ELR (cell line): ENCODE measurements around the gene FOXF1.
A peak's percentile ranks its signal among the peaks of the same experiment; 100 is the strongest.

Experiments used
- DNase-seq: peaks from one replicate; pipeline ENCODE4 v3.0.0-alpha.2; 2015; ENCODE audit warnings: low read depth

Gene FOXF1

DNA sequence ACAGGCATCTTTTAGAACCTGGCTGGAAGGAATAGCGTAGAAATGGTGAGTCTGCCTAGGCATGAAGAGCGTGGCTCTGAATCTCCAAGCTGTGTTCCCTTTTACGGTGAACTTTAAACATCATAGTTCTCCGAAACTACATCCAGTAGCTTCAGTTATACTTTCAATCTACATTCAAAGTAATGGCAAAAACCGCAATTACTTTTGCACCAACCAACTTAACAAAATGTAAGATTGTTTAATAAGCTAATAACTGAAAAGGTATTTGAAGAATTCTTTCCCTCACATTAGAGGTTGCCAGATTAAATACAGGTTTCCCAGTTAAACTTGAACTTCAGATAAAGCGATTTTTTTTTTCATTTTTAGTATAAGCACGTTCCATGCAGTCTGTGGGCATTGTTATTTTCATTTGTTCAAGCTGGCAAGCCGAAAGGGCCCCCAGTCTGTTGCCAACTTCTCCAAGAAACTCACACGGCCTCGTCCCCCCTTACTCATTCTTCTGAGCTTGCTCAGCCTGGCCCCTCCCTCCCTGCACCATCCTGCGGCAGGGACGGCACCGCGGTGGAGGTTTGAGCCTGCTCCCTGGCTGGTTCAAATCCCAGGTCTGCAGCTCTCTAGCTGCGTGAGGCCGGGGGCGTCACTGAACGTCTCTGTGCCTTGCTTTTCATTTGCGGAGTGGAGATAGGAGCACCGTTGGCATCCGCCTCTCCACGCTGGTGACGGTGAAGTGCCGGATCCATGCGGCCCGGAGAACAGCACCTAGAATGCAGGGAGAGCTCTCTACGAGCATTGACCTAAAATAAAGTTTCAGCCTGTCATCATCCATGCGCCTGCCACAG lies 48.2 kb downstream of the FOXF1 start:
- DNase-seq = no peak

- DNase-seq = no peak
Observed at GRCh38 chr16:86559802-86560305, 49.5 kb downstream of the FOXF1 start.

DNA sequence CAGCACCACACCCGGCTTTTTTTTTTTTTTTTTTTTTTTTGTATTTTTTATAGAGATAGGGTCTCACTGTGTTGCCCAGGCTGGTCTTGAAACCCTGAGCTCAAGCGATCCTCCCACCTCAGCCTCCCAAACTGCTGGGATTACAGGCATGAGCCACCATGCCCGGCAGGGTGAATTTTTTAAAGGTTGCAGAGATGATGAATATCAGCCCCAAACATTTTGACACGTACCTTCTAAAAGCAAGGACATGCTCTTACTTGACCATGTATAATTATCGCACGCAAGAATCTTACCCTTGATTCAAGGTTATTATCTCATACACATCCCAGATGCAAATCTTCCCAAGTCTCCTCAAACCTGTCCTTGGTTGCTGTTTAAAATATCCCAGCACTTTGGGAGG lies 52.0 kb downstream of the FOXF1 start:
- no peak for DNase-seq

DNA sequence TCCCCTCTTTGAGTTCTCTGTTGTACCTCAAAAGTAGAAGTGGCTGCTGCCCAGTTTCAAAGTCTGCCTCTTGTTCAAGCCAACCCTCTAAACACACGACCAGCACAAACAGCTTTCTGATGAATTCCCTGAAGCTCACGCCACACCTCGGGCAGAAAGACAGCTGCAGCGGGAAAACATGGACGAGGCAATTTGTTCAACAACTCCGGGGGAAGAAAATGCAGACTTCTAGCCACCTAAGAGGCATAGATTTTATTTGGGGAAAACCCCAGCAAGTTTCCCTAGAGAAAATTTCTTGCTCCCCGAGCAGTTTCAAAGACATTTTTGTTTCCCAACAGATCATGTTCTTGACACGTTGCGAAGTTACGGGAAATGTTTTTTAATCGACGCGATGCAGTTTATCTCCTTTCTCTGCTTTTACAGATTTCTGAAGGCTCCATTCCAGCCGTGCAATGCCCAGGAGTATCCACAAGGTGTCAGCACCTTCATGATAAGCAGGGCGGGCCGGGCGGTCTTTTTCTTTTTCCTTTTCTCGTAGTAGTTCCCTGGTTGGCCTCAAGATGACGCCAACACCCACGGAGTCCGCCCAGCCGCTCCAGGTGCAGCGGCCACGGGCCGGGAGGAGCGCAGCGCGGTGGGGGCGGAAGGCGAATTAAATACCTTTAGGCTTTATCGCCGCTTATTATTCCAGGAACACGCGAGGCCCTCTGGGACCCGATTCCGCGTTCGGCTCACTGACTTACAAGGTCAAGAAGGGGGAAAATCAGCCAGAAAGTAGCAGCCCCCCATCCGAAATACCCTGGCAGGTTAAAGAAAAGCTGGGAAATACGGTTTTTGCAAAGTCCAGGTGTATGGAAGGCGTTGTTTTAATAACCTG lies 53.4 kb downstream of the FOXF1 start:
- peak; percentile 93 for DNase-seq
